T-helper 2 cell (primary cell): Measurements from ENCODE around the gene INS.

Experiments
- DNase-seq, 5 experiments: peaks; one replicate each; pipeline versions ENCODE4 v3.0.0 to v3.0.0-alpha.2; 2012 to 2022

Gene INS

GRCh38 chr11:2113776-2114175 lies 47.2 kb downstream of the INS start:
- no peak for DNase-seq

- no peak for DNase-seq
Observed at GRCh38 chr11:2110521-2110920, 50.5 kb downstream of the INS start.
